WTC11 (cell line): Measurements from ENCODE around the gene IQGAP3. TPM values are rescaled to one million over a fixed set of nuclear protein-coding genes. Genes with fewer than 3 reads are reported as not detected.

ENCODE experiments used
- ATAC-seq: fragments of 200-7000 bp; cut with Tn5 transposase; 2 replicates; pipeline ENCODE4 v1.10.0; 2021; ENCODE audit warnings: mild to moderate bottlenecking, moderate library complexity
- CTCF ChIA-PET: fragments of 300-600 bp; sonication (Branson Sonifier 250); formaldehyde crosslinking; loops from one replicate; lab custom pipeline; 2021; ENCODE audit warnings: antibody characterized with exemption; lab: Charles Lee
- POLR2A ChIA-PET: fragments of 350-600 bp; sonication (Branson Sonifier 250); formaldehyde crosslinking; loops from one replicate; lab custom pipeline; 2021; ENCODE audit warnings: antibody characterized with exemption; lab: Charles Lee
- DNase-seq: peaks from one replicate; pipeline ENCODE4 v3.0.0; 2021; ENCODE audit warnings: low spot score
- H3K27ac Mint-ChIP-seq: 2 replicates; pipeline ENCODE4 v1.8.0; 2021; ENCODE audit warnings: mixed read lengths
- H3K27me3 Mint-ChIP-seq: 2 replicates; pipeline ENCODE4 v1.8.0; 2021; ENCODE audit warnings: low read depth, mild to moderate bottlenecking, moderate library complexity, mixed read lengths
- H3K36me3 Mint-ChIP-seq: 2 replicates; pipeline ENCODE4 v1.8.0; 2021; ENCODE audit warnings: mixed read lengths
- H3K4me1 Mint-ChIP-seq: 2 replicates; pipeline ENCODE4 v1.8.0; 2022; ENCODE audit warnings: mixed read lengths
- H3K4me3 Mint-ChIP-seq: 2 replicates; pipeline ENCODE4 v1.8.0; 2021; ENCODE audit warnings: mild to moderate bottlenecking, moderate library complexity, mixed read lengths
- H3K9me3 Mint-ChIP-seq: 2 replicates; pipeline ENCODE4 v1.8.0; 2021; ENCODE audit warnings: mixed read lengths
- ATF1 ChIP-seq: sonication (generic); formaldehyde crosslinking; IDR thresholded peaks from 2 replicates; pipeline ENCODE4 v1.8.1; 2023; ENCODE audit warnings: mild to moderate bottlenecking, moderate library complexity, missing genetic modification reagents
- ELF4 ChIP-seq: sonication (generic); formaldehyde crosslinking; IDR thresholded peaks from 2 replicates; pipeline ENCODE4 v1.8.1; 2022; ENCODE audit warnings: low read depth, mild to moderate bottlenecking, moderate library complexity, missing genetic modification reagents
- EMX1 ChIP-seq: fragments of 250-450 bp; sonication (Bioruptor Pico); IDR thresholded peaks from 2 replicates; pipeline ENCODE4 v1.8.0; 2021; ENCODE audit warnings: mild to moderate bottlenecking
- FOXJ3 ChIP-seq: sonication (generic); formaldehyde crosslinking; IDR thresholded peaks from 2 replicates; pipeline ENCODE4 v1.9.0; 2021; ENCODE audit warnings: missing genetic modification reagents, mild to moderate bottlenecking, borderline replicate concordance
- FOXK1 ChIP-seq: sonication (generic); formaldehyde crosslinking; IDR thresholded peaks from 2 replicates; pipeline ENCODE4 v1.8.0; 2022; ENCODE audit warnings: mild to moderate bottlenecking, moderate library complexity, missing genetic modification reagents
- FOXP4 ChIP-seq: sonication (generic); formaldehyde crosslinking; IDR thresholded peaks from 2 replicates; pipeline ENCODE4 v1.8.0; 2022; ENCODE audit warnings: mild to moderate bottlenecking, missing genetic modification reagents
- GTF2I ChIP-seq: fragments of 250-450 bp; sonication (Bioruptor Pico); conservative IDR thresholded peaks from 2 replicates; pipeline ENCODE4 v1.4.0; 2021; ENCODE audit warnings: mild to moderate bottlenecking
- JUN ChIP-seq: sonication (generic); formaldehyde crosslinking; IDR thresholded peaks from 2 replicates; pipeline ENCODE4 v1.8.0; 2023; ENCODE audit warnings: mild to moderate bottlenecking, missing genetic modification reagents
- MAX ChIP-seq: sonication (generic); formaldehyde crosslinking; IDR thresholded peaks from 2 replicates; pipeline ENCODE4 v1.8.0; 2022; ENCODE audit warnings: mild to moderate bottlenecking, missing genetic modification reagents
- NR1H2 ChIP-seq: sonication (generic); formaldehyde crosslinking; IDR thresholded peaks from 2 replicates; pipeline ENCODE4 v1.9.0; 2021; ENCODE audit warnings: mild to moderate bottlenecking, moderate library complexity, missing genetic modification reagents
- PRDM15 ChIP-seq: sonication (generic); formaldehyde crosslinking; IDR thresholded peaks from 2 replicates; pipeline ENCODE4 v1.8.0; 2022; ENCODE audit warnings: missing genetic modification reagents
- RORB ChIP-seq: fragments of 250-450 bp; sonication (Bioruptor Pico); IDR thresholded peaks from 2 replicates; pipeline ENCODE4 v1.9.0; 2021; ENCODE audit warnings: mild to moderate bottlenecking
- SMAD4 ChIP-seq: sonication (generic); formaldehyde crosslinking; IDR thresholded peaks from 2 replicates; pipeline ENCODE4 v1.8.0; 2022; ENCODE audit warnings: mild to moderate bottlenecking, missing genetic modification reagents
- ZBTB43 ChIP-seq: sonication (generic); formaldehyde crosslinking; IDR thresholded peaks from 2 replicates; pipeline ENCODE4 v1.8.1; 2023; ENCODE audit warnings: mild to moderate bottlenecking, missing genetic modification reagents
- ZNF416 ChIP-seq: fragments of 250-450 bp; sonication (Bioruptor Pico); IDR thresholded peaks from 2 replicates; pipeline ENCODE4 v1.9.0; 2021; ENCODE audit warnings: mild to moderate bottlenecking, inconsistent platforms
- ZNF532 ChIP-seq: fragments of 250-450 bp; sonication (Bioruptor Pico); IDR thresholded peaks from 2 replicates; pipeline ENCODE4 v1.9.0; 2021; ENCODE audit warnings: mild to moderate bottlenecking, borderline replicate concordance
- ZNF671 ChIP-seq: fragments of 250-450 bp; sonication (Bioruptor Pico); IDR thresholded peaks from 2 replicates; pipeline ENCODE4 v1.8.0; 2021; ENCODE audit warnings: mild to moderate bottlenecking
- total RNA-seq: library from RNA; stranded (reverse); gene quantifications from 3 replicates; pipeline ENCODE4 v1.2.3, GENCODE V29; 2021

Gene IQGAP3
- total RNA-seq, 1 experiment from 2014 or later: 33.3 TPM

GRCh38 chr1:156556354-156556753, 16.0 kb downstream of the IQGAP3 start:
- Mint-ChIP-seq H3K9me3 (no peaks in the 10 kb centered on the region), H3K36me3 (peaks cover 30% of the 10 kb centered on the region), H3K27ac (no peak overlapping the region), H3K4me3 (no peak overlapping the region), H3K4me1 (no peaks in the 10 kb centered on the region), H3K27me3 (no peaks in the 10 kb centered on the region)
- DNase-seq: no peak
- TF ChIP-seq NR1H2 (CRISPR knock-in tag) (no peak), ZNF671 (CRISPR knock-in tag) (no peak), GTF2I (no peak), MAX (no peak), FOXP4 (CRISPR knock-in tag) (no peak), ZBTB43 (CRISPR knock-in tag) (no peak)
- POLR2A ChIA-PET: no interaction called here
- CTCF ChIA-PET: no interaction called here
- no peak for ATAC-seq

GRCh38 chr1:156555715-156556114, 16.6 kb downstream of the IQGAP3 start:
- ChIA-PET POLR2A (no interaction called here), CTCF (no interaction called here)
- Mint-ChIP-seq H3K36me3 (peaks cover 30% of the 10 kb centered on the region), H3K27me3 (no peaks in the 10 kb centered on the region)
- no peak for ATAC-seq
- TF ChIP-seq GTF2I (no peak), FOXJ3 (CRISPR knock-in tag) (no peak), NR1H2 (CRISPR knock-in tag) (no peak), ZNF416 (CRISPR knock-in tag) (no peak), ZBTB43 (CRISPR knock-in tag) (no peak), FOXK1 (CRISPR knock-in tag) (no peak), ATF1 (CRISPR knock-in tag) (no peak), PRDM15 (no peak), ELF4 (CRISPR knock-in tag) (no peak), RORB (CRISPR knock-in tag) (no peak), ZNF671 (CRISPR knock-in tag) (no peak)
- TF ChIP-seq, all 79 proteins: peak for 0
- no peak overlapping the region for H3K4me3 Mint-ChIP-seq
- H3K27ac Mint-ChIP-seq: no peak overlapping the region
- H3K9me3 Mint-ChIP-seq: no peaks in the 10 kb centered on the region
- H3K4me1 Mint-ChIP-seq: no peaks in the 10 kb centered on the region
- DNase-seq: no peak

GRCh38 chr1:156554971-156555370, 17.4 kb downstream of the IQGAP3 start:
- Mint-ChIP-seq H3K9me3 (no peaks in the 10 kb centered on the region), H3K27me3 (no peaks in the 10 kb centered on the region), H3K27ac (no peak overlapping the region), H3K36me3 (peaks cover 26% of the 10 kb centered on the region), H3K4me1 (no peaks in the 10 kb centered on the region), H3K4me3 (no peak overlapping the region)
- CTCF ChIA-PET: interaction anchor here (0.9 to 1.1 kb wide), 2 partner anchors 74 to 98 kb away, joined by 3 read pairs; no protein-coding TSS in a partner anchor
- ATAC-seq (no peak), DNase-seq (no peak)
- POLR2A ChIA-PET: no interaction called here
- no peak for TF ChIP-seq ZNF532 (CRISPR knock-in tag)
- TF ChIP-seq SMAD4 (CRISPR knock-in tag): no peak
- no peak for TF ChIP-seq EMX1
- no peak for TF ChIP-seq JUN (CRISPR knock-in tag)
